Glomerular endothelial cell (primary cell): Measurements from ENCODE around the gene SOX6. TPM values are rescaled to one million over a fixed set of nuclear protein-coding genes. Genes with fewer than 3 reads are reported as not detected.

Source experiments
- DNase-seq: peaks from one replicate; pipeline ENCODE4 v3.0.0-alpha.2; 2011; ENCODE audit warnings: low read depth, low spot score; ENCODE audit errors: extremely low read depth
- total RNA-seq: library from RNA; depleted of rRNA; stranded (reverse); fragments of >200 nt; gene quantifications from 2 replicates; pipeline ENCODE4 v1.2.3, GENCODE V29; 2015

SOX6 gene
- total RNA-seq, 1 donor from 2014 or later: 0.29 TPM

GRCh38 chr11:16114978-16115871 is 241.1 kb downstream of the SOX6 start:
- DNase-seq: no peak

GRCh38 chr11:16114431-16114830 is 241.9 kb downstream of the SOX6 start:
- no peak for DNase-seq

GRCh38 chr11:16111690-16112089 is 244.7 kb downstream of the SOX6 start:
- no peak for DNase-seq

- DNase-seq: no peak
These were observed 245.5 kb downstream of the SOX6 start for GRCh38 chr11:16110886-16111285.

GRCh38 chr11:16099343-16099900 is 256.9 kb downstream of the SOX6 start:
- no peak for DNase-seq

GRCh38 chr11:16098526-16099205 is 257.7 kb downstream of the SOX6 start:
- no peak for DNase-seq

- DNase-seq: no peak
These were observed 258.8 kb downstream of the SOX6 start for GRCh38 chr11:16097543-16097942.

GRCh38 chr11:16096336-16096735 is 260.0 kb downstream of the SOX6 start:
- DNase-seq: no peak

- no peak for DNase-seq
These were observed 260.6 kb downstream of the SOX6 start for GRCh38 chr11:16095756-16096155.

- no peak for DNase-seq
These were observed 262.3 kb downstream of the SOX6 start for GRCh38 chr11:16093889-16094653.

GRCh38 chr11:16091862-16092261 is 264.5 kb downstream of the SOX6 start:
- no peak for DNase-seq

GRCh38 chr11:16089481-16089880 is 266.9 kb downstream of the SOX6 start:
- DNase-seq: no peak

GRCh38 chr11:16088774-16089173 is 267.6 kb downstream of the SOX6 start:
- no peak for DNase-seq

- DNase-seq: no peak
These were observed 268.5 kb downstream of the SOX6 start for GRCh38 chr11:16087886-16088285.

GRCh38 chr11:16086229-16086819 is 270.0 kb downstream of the SOX6 start:
- no peak for DNase-seq

GRCh38 chr11:16082095-16083055 is 274.0 kb downstream of the SOX6 start:
- no peak for DNase-seq

- no peak for DNase-seq
These were observed 274.8 kb downstream of the SOX6 start for GRCh38 chr11:16081382-16082094.

GRCh38 chr11:16080688-16081381 is 275.5 kb downstream of the SOX6 start:
- DNase-seq: no peak
